Fibroblast of lung (primary cell): Measurements from ENCODE around the gene PRRT2.

Source experiments
- CTCF ChIP-seq, 2 donors: IDR thresholded peaks in 1 of 2; conservative IDR thresholded peaks in 1 of 2; 1 replicate in 1 of 2; 2 replicates in 1 of 2; pipeline ENCODE4 v1.5.1; 2011 to 2012; ENCODE audit warnings: low read length in 2 of 2, control low read depth in 1 of 2, inconsistent platforms in 1 of 2, low read depth in 1 of 2, mild to moderate bottlenecking in 1 of 2
- EZH2 ChIP-seq: IDR thresholded peaks from 2 replicates; pipeline ENCODE4 v1.5.1; 2012; ENCODE audit warnings: low read length, control low read depth, mild to moderate bottlenecking; ENCODE audit errors: missing control alignments

GRCh38 chr16:29830774-29831173 lies 18.8 kb downstream of the PRRT2 start:
- TF ChIP-seq EZH2 (no peak), CTCF (conservative IDR thresholded peaks at IDR 0.05 in 1 of 2, IDR thresholded peaks at IDR 0.05 in 1 of 2; ENCODE audit: low read depth in 1 of 2, low read length in 2 of 2) (no peak)
